ENCODE results near the gene ENGASE. TPM values are rescaled to one million over a fixed set of nuclear protein-coding genes. Genes with fewer than 3 reads are reported as not detected.

The ENGASE gene
- total and polyA plus RNA-seq, 2 of the 4 experiments (the other 2 are of a cell fraction): 3.9 to 12.1 TPM

DNA sequence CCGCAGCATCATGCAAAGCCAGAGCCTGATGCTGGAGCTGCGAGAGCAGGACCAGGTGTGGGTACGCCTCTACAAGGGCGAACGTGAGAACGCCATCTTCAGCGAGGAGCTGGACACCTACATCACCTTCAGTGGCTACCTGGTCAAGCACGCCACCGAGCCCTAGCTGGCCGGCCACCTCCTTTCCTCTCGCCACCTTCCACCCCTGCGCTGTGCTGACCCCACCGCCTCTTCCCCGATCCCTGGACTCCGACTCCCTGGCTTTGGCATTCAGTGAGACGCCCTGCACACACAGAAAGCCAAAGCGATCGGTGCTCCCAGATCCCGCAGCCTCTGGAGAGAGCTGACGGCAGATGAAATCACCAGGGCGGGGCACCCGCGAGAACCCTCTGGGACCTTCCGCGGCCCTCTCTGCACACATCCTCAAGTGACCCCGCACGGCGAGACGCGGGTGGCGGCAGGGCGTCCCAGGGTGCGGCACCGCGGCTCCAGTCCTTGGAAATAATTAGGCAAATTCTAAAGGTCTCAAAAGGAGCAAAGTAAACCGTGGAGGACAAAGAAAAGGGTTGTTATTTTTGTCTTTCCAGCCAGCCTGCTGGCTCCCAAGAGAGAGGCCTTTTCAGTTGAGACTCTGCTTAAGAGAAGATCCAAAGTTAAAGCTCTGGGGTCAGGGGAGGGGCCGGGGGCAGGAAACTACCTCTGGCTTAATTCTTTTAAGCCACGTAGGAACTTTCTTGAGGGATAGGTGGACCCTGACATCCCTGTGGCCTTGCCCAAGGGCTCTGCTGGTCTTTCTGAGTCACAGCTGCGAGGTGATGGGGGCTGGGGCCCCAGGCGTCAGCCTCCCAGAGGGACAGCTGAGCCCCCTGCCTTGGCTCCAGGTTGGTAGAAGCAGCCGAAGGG is 26.4 kb upstream of the ENGASE start (continued):
- no peak for TF ChIP-seq RCOR1 (IDR thresholded peaks at IDR 0.05; ENCODE audit: insufficient replicate concordance, low read length)
- no peak for TF ChIP-seq MXI1 (IDR thresholded peaks at IDR 0.05; ENCODE audit: borderline replicate concordance, low read depth, low read length)
